Epithelial cell of esophagus (primary cell): ENCODE data around the gene MYLK4.

ENCODE experiments used
- DNase-seq: peaks from one replicate; pipeline ENCODE4 v3.0.0; 2010; ENCODE audit warnings: low read depth
- H3K4me3 ChIP-seq: 2 replicates; pipeline ENCODE4 v1.5.1; 2011; ENCODE audit warnings: mild to moderate bottlenecking, low read length, control low read depth
- CTCF ChIP-seq: IDR thresholded peaks from 2 replicates; pipeline ENCODE4 v1.5.1; 2011; ENCODE audit warnings: low read depth, mild to moderate bottlenecking, low read length, control low read depth, inconsistent platforms; ENCODE audit not compliant: insufficient read depth; ENCODE audit errors: missing control alignments

MYLK4 gene

GRCh38 chr6:2663123-2663522, 87.6 kb downstream of the MYLK4 start:
- no peak overlapping the region for H3K4me3 ChIP-seq
- DNase-seq = no peak
- TF ChIP-seq CTCF = no peak

- TF ChIP-seq CTCF = no peak
These were observed 89.1 kb downstream of the MYLK4 start for GRCh38 chr6:2661651-2662050.

GRCh38 chr6:2659882-2660281, 90.8 kb downstream of the MYLK4 start:
- DNase-seq = peak; percentile 90
- no peak for TF ChIP-seq CTCF
- H3K4me3 ChIP-seq = no peak overlapping the region

More at GRCh38 chr6:2661651-2662050, 89.1 kb downstream of the MYLK4 start:
- no peak overlapping the region for H3K4me3 ChIP-seq
- no peak for DNase-seq

GRCh38 chr6:2659381-2659780, 91.3 kb downstream of the MYLK4 start:
- no peak for DNase-seq
- no peak for TF ChIP-seq CTCF

GRCh38 chr6:2658788-2659187, 91.9 kb downstream of the MYLK4 start:
- no peak overlapping the region for H3K4me3 ChIP-seq
- no peak for TF ChIP-seq CTCF
- peak; percentile 93 for DNase-seq

More at GRCh38 chr6:2659381-2659780, 91.3 kb downstream of the MYLK4 start:
- H3K4me3 ChIP-seq = no peak overlapping the region

- TF ChIP-seq CTCF = no peak
- DNase-seq = no peak
- no peak overlapping the region for H3K4me3 ChIP-seq
These were observed 94.2 kb downstream of the MYLK4 start for GRCh38 chr6:2656460-2657079.

GRCh38 chr6:2655844-2656433, 94.8 kb downstream of the MYLK4 start:
- DNase-seq = no peak
- no peak for TF ChIP-seq CTCF
- H3K4me3 ChIP-seq = no peak overlapping the region
